HepG2 (cell line): ENCODE measurements around the gene AUNIP. TPM values are rescaled to one million over a fixed set of nuclear protein-coding genes. Genes with fewer than 3 reads are reported as not detected.
A peak's percentile ranks its signal among the peaks of the same experiment; 100 is the strongest.

Experiments
- ATF4 ChIP-seq, 2 experiments: fragments of 450-650 bp in 1 of 2; sonication (generic) in 1 of 2; formaldehyde crosslinking; IDR thresholded peaks; 2 replicates each; pipeline versions ENCODE4 v1.5.0 to v1.8.0; 2020 to 2022; ENCODE audit warnings: mild to moderate bottlenecking in 1 of 2, missing genetic modification reagents in 1 of 2
- EP300 ChIP-seq, 3 experiments: sonication (generic) in 1 of 3; formaldehyde crosslinking in 1 of 3; IDR thresholded peaks; 2 replicates each; pipeline versions ENCODE4 v1.5.1 to v1.6.1; 2011 to 2020; ENCODE audit warnings: low read depth in 2 of 3, low read length in 2 of 3, borderline replicate concordance in 1 of 3, improper control_type of control experiment in 1 of 3, mild to moderate bottlenecking in 1 of 3, missing genetic modification reagents in 1 of 3, moderate library complexity in 1 of 3
- GTF2F1 ChIP-seq: fragments of 150-350 bp; IDR thresholded peaks from 2 replicates; pipeline ENCODE4 v1.6.1; 2014; ENCODE audit warnings: low read length
- HIVEP1 ChIP-seq: sonication (generic); formaldehyde crosslinking; IDR thresholded peaks from 2 replicates; pipeline ENCODE4 v1.4.0; 2020; ENCODE audit warnings: mild to moderate bottlenecking, missing genetic modification reagents
- NCOR1 ChIP-seq: fragments of 200-600 bp; sonication (generic); IDR thresholded peaks from 2 replicates; pipeline ENCODE4 v1.7.0; 2017; ENCODE audit warnings: antibody characterized with exemption, low read length, borderline replicate concordance
- PHF21A ChIP-seq: sonication (generic); formaldehyde crosslinking; IDR thresholded peaks from 2 replicates; pipeline ENCODE4 v1.5.0; 2020; ENCODE audit warnings: mild to moderate bottlenecking, missing genetic modification reagents
- SNAPC2 ChIP-seq: sonication (generic); formaldehyde crosslinking; IDR thresholded peaks from 2 replicates; pipeline ENCODE4 v1.8.1; 2022; ENCODE audit warnings: mild to moderate bottlenecking, missing genetic modification reagents
- SP5 ChIP-seq: IDR thresholded peaks from 2 replicates; pipeline ENCODE4 v1.6.1; 2016; ENCODE audit warnings: low read depth, borderline replicate concordance
- SYNCRIP ChIP-seq: fragments of 200-400 bp; formaldehyde crosslinking; IDR thresholded peaks from 2 replicates; pipeline ENCODE4 v1.6.1; 2018; ENCODE audit warnings: mild to moderate bottlenecking, low read depth, low read length; ENCODE audit not compliant: insufficient read depth
- TFDP2 ChIP-seq: sonication (generic); formaldehyde crosslinking; IDR thresholded peaks from 2 replicates; pipeline ENCODE4 v1.4.0; 2020; ENCODE audit warnings: missing genetic modification reagents
- TOE1 ChIP-seq: sonication (generic); formaldehyde crosslinking; IDR thresholded peaks from 2 replicates; pipeline ENCODE4 v1.4.0; 2020; ENCODE audit warnings: mild to moderate bottlenecking, missing genetic modification reagents
- ZFP36 ChIP-seq: fragments of 150-350 bp; IDR thresholded peaks from 2 replicates; pipeline ENCODE4 v1.6.1; 2018; ENCODE audit warnings: borderline replicate concordance, low read length, low read depth; ENCODE audit not compliant: partially characterized antibody
- ZFP62 ChIP-seq: sonication (generic); formaldehyde crosslinking; IDR thresholded peaks from 2 replicates; pipeline ENCODE4 v1.4.0; 2020; ENCODE audit warnings: missing genetic modification reagents
- ZFYVE20 ChIP-seq: sonication (generic); formaldehyde crosslinking; IDR thresholded peaks from 2 replicates; pipeline ENCODE4 v1.8.0; 2023; ENCODE audit warnings: low read depth, mild to moderate bottlenecking, moderate library complexity, missing genetic modification reagents, borderline replicate concordance
- ZNF101 ChIP-seq: sonication (generic); formaldehyde crosslinking; IDR thresholded peaks from 2 replicates; pipeline ENCODE4 v1.4.0; 2020; ENCODE audit warnings: mild to moderate bottlenecking, low read depth, missing genetic modification reagents, borderline replicate concordance
- ZNF224 ChIP-seq: sonication (generic); formaldehyde crosslinking; IDR thresholded peaks from 2 replicates; pipeline ENCODE4 v1.5.0; 2020; ENCODE audit warnings: mild to moderate bottlenecking, missing genetic modification reagents
- ZNF446 ChIP-seq: sonication (generic); formaldehyde crosslinking; IDR thresholded peaks from 2 replicates; pipeline ENCODE4 v1.5.0; 2020; ENCODE audit warnings: mild to moderate bottlenecking, missing genetic modification reagents
- ZNF660 ChIP-seq: sonication (generic); formaldehyde crosslinking; IDR thresholded peaks from 2 replicates; pipeline ENCODE4 v1.5.1; 2020; ENCODE audit warnings: mild to moderate bottlenecking, low read depth, missing genetic modification reagents, borderline replicate concordance
- ZNF672 ChIP-seq: sonication (generic); formaldehyde crosslinking; IDR thresholded peaks from 2 replicates; pipeline ENCODE4 v1.8.1; 2022; ENCODE audit warnings: missing genetic modification reagents
- polyA plus RNA-seq, 8 experiments: library from polyadenylated mRNA; depleted of rRNA in 3 of 8; stranded (reverse) in 7 of 8; unstranded in 1 of 8; fragments of >200 nt; fragmentation: Illumina TruSeq in 4 of 8; extraction: Trizol in 4 of 8; gene quantifications; 2 replicates each; pipeline versions ENCODE4 v1.2.1 to v1.2.3, GENCODE V29; 2011 to 2016; ENCODE audit warnings: low read depth in 4 of 8, missing spikeins in 1 of 8, mixed read lengths in 1 of 8; ENCODE audit not compliant: insufficient read depth in 1 of 8
- total RNA-seq, 5 experiments: library from RNA; depleted of rRNA; stranded (reverse); fragments of >200 nt; fragmentation: Illumina TruSeq; extraction: Trizol; gene quantifications; 2 replicates each; pipeline ENCODE4 v1.2.3, GENCODE V29; 2016; ENCODE audit warnings: low read depth in 1 of 5
- TF ChIP-seq, protein P1 (sequence below): IDR thresholded peaks from 2 replicates; pipeline ENCODE4 v1.6.1; 2016; ENCODE audit warnings: low read depth
- TF ChIP-seq, protein P2 (sequence below): sonication (generic); formaldehyde crosslinking; IDR thresholded peaks from 2 replicates; pipeline ENCODE4 v1.4.0; 2020; ENCODE audit warnings: missing genetic modification reagents, borderline replicate concordance
- TF ChIP-seq, protein P3 (sequence below): sonication (generic); formaldehyde crosslinking; IDR thresholded peaks from 2 replicates; pipeline ENCODE4 v1.5.0; 2020; ENCODE audit warnings: missing genetic modification reagents

AUNIP gene
- total and polyA plus RNA-seq, 2 of the 13 experiments (the other 11 are each of a cell fraction or from before 2014, with no cell fraction given) = 3.8 to 12.3 TPM

- TF ChIP-seq ZNF660 (CRISPR knock-in tag) (no peak), ZNF224 (CRISPR knock-in tag) (no peak), SNAPC2 (CRISPR knock-in tag) (0 out of 2 replicates have a peak, but pooled peaks have one; percentile 56), ATF4 (CRISPR knock-in tag; IDR thresholded peaks at IDR 0.05) (0 out of 4 replicates have a peak, but pooled peaks of 1 of the 2 experiments have one; percentile 16), PHF21A (CRISPR knock-in tag) (peak; percentile 80), ZNF446 (CRISPR knock-in tag) (no peak), GTF2F1 (no peak), ZNF101 (CRISPR knock-in tag) (no peak), EP300 (IDR thresholded peaks at IDR 0.05; ENCODE audit: low read depth in 2 of 2, low read length in 2 of 2) (peak in 1 of 2 experiments; percentile 82; a peak in 2 of 4 replicates), EP300 (CRISPR knock-in tag; IDR thresholded peaks at IDR 0.05; ENCODE audit: borderline replicate concordance) (peak; percentile 57; the same call in 1 of the 2 replicates), ZFP62 (CRISPR knock-in tag) (no peak), ZNF672 (CRISPR knock-in tag) (no peak), SYNCRIP (no peak), HIVEP1 (CRISPR knock-in tag) (no peak), ZFYVE20 (no peak), NCOR1 (peak; percentile 38; the same call in 1 of the 2 replicates), SP5 (CRISPR knock-in tag) (peak; percentile 22; the same call in 1 of the 2 replicates), TOE1 (CRISPR knock-in tag) (no peak), ZFP36 (no peak), TFDP2 (CRISPR knock-in tag) (0 out of 2 replicates have a peak, but pooled peaks have one; percentile 33)
- TF ChIP-seq, protein P1, sequence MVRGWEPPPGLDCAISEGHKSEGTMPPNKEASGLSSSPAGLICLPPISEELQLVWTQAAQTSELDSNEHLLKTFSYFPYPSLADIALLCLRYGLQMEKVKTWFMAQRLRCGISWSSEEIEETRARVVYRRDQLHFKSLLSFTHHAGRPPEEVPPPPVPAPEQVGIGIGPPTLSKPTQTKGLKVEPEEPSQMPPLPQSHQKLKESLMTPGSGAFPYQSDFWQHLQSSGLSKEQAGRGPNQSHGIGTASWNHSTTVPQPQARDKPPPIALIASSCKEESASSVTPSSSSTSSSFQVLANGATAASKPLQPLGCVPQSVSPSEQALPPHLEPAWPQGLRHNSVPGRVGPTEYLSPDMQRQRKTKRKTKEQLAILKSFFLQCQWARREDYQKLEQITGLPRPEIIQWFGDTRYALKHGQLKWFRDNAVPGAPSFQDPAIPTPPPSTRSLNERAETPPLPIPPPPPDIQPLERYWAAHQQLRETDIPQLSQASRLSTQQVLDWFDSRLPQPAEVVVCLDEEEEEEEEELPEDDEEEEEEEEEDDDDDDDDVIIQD (CRISPR knock-in tag) = no peak
- TF ChIP-seq, protein P2, sequence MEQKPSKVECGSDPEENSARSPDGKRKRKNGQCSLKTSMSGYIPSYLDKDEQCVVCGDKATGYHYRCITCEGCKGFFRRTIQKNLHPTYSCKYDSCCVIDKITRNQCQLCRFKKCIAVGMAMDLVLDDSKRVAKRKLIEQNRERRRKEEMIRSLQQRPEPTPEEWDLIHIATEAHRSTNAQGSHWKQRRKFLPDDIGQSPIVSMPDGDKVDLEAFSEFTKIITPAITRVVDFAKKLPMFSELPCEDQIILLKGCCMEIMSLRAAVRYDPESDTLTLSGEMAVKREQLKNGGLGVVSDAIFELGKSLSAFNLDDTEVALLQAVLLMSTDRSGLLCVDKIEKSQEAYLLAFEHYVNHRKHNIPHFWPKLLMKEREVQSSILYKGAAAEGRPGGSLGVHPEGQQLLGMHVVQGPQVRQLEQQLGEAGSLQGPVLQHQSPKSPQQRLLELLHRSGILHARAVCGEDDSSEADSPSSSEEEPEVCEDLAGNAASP (CRISPR knock-in tag) = no peak; the same call in 1 of the 2 replicates
- TF ChIP-seq, protein P3, sequence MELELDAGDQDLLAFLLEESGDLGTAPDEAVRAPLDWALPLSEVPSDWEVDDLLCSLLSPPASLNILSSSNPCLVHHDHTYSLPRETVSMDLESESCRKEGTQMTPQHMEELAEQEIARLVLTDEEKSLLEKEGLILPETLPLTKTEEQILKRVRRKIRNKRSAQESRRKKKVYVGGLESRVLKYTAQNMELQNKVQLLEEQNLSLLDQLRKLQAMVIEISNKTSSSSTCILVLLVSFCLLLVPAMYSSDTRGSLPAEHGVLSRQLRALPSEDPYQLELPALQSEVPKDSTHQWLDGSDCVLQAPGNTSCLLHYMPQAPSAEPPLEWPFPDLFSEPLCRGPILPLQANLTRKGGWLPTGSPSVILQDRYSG = no peak
These were observed 2.3 kb upstream of the AUNIP start (continued) for GRCh38 chr1:25861316-25862286.
